Testis (tissue), 2 donors: ENCODE data around the gene MYH10.

Source experiments
- POLR2A ChIP-seq: fragments of 450-650 bp; IDR thresholded peaks from one replicate; pipeline ENCODE4 v1.6.1; 2017; ENCODE audit warnings: antibody characterized with exemption, mild to moderate bottlenecking, moderate library complexity
- TF ChIP-seq, protein P1 (sequence below), 3 experiments: fragments of 450-650 bp in 2 of 3; fragments of 200-600 bp in 1 of 3; sonication (generic) in 1 of 3; IDR thresholded peaks; one replicate each; pipeline ENCODE4 v1.5.1; 2016 to 2019; ENCODE audit warnings: antibody characterized with exemption in 3 of 3, mild to moderate bottlenecking in 2 of 3, moderate library complexity in 1 of 3

DNA sequence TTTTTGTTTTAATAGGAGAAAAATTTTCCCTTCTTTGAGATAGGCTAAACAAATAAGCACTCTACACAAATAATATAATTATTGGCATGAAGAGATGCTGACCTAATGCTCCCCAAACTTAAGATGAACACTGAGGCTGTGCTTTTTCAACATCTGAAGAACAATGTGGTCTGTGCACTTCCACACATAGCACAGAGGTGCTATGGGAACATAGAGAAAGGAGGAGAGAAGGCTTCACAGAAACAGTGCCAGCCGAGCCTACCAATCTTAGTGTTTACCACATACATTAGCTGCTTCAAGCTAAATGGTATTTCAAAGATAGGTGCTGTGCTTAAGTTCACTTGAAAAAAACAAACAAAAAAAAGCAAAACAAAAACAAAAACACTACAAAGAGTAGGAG, 72.4 kb downstream of the MYH10 start:
- TF ChIP-seq, protein P1, sequence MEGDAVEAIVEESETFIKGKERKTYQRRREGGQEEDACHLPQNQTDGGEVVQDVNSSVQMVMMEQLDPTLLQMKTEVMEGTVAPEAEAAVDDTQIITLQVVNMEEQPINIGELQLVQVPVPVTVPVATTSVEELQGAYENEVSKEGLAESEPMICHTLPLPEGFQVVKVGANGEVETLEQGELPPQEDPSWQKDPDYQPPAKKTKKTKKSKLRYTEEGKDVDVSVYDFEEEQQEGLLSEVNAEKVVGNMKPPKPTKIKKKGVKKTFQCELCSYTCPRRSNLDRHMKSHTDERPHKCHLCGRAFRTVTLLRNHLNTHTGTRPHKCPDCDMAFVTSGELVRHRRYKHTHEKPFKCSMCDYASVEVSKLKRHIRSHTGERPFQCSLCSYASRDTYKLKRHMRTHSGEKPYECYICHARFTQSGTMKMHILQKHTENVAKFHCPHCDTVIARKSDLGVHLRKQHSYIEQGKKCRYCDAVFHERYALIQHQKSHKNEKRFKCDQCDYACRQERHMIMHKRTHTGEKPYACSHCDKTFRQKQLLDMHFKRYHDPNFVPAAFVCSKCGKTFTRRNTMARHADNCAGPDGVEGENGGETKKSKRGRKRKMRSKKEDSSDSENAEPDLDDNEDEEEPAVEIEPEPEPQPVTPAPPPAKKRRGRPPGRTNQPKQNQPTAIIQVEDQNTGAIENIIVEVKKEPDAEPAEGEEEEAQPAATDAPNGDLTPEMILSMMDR (IDR thresholded peaks at IDR 0.05) = no peak
- no peak for TF ChIP-seq POLR2A
